ENCODE measurements around the gene SOCS1.

DNA sequence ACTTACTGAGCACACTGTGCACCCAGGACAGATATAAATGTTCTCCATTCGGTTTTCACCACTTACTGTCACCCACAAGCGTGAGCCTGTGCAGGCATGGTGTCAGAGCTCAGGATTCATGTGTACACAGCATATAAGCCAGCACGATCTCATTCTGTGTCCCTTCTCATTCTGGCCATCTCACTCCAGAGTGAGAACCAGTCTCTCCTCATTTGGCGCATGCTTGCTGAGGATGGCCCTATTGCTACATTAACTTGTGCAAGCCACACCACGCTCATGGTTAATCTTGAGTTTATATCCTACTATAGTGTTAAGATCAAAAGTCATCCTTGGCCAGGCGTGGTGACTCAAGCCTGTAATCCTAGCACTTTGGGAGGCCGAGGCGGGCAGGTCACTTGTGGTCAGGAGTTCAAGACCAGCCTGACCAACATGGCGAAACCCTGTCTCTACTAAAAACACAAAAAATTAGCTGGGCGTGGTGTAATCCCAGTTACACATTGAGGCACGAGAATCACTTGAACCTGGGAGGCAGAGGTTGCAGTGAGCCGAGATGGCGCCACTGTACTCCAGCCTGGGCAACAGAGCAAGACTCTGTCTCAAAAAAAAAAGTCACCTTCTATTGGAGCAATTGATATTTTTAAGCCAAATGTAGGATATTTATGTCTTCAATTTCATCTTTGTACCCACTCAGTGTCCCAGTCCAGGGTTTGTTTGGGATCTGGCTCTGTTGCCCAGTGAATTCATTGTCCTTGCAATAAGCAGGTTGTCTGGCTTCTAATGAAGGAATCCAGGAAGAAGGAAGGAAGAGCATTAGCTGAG, 20.9 kb downstream of the SOCS1 start:
- TF ChIP-seq, protein P1, sequence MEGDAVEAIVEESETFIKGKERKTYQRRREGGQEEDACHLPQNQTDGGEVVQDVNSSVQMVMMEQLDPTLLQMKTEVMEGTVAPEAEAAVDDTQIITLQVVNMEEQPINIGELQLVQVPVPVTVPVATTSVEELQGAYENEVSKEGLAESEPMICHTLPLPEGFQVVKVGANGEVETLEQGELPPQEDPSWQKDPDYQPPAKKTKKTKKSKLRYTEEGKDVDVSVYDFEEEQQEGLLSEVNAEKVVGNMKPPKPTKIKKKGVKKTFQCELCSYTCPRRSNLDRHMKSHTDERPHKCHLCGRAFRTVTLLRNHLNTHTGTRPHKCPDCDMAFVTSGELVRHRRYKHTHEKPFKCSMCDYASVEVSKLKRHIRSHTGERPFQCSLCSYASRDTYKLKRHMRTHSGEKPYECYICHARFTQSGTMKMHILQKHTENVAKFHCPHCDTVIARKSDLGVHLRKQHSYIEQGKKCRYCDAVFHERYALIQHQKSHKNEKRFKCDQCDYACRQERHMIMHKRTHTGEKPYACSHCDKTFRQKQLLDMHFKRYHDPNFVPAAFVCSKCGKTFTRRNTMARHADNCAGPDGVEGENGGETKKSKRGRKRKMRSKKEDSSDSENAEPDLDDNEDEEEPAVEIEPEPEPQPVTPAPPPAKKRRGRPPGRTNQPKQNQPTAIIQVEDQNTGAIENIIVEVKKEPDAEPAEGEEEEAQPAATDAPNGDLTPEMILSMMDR (IDR thresholded peaks at IDR 0.05) = no peak
- TF ChIP-seq ZFX (IDR thresholded peaks at IDR 0.05; ENCODE audit: borderline replicate concordance) = no peak
